ENCODE data around the gene CAP2.

CAP2 gene

GRCh38 chr6:17458966-17459365 is 65.6 kb downstream of the CAP2 start:
- Histone ChIP-seq H3K4me3 (ENCODE audit: low read depth in 1 of 2, low read length in 1 of 2) (no peak overlapping the region), H3K4me1 (ENCODE audit: control insufficient read depth in 1 of 2, insufficient read depth in 1 of 2, low read depth in 1 of 2, low read length in 1 of 2) (no peaks in the 10 kb centered on the region), H3K36me3 (no peaks in the 10 kb centered on the region), H3K27ac (no peak overlapping the region), H3K9me3 (no peaks in the 10 kb centered on the region), H3K27me3 (peaks cover 21% of the 10 kb centered on the region)
- TF ChIP-seq, protein P1, sequence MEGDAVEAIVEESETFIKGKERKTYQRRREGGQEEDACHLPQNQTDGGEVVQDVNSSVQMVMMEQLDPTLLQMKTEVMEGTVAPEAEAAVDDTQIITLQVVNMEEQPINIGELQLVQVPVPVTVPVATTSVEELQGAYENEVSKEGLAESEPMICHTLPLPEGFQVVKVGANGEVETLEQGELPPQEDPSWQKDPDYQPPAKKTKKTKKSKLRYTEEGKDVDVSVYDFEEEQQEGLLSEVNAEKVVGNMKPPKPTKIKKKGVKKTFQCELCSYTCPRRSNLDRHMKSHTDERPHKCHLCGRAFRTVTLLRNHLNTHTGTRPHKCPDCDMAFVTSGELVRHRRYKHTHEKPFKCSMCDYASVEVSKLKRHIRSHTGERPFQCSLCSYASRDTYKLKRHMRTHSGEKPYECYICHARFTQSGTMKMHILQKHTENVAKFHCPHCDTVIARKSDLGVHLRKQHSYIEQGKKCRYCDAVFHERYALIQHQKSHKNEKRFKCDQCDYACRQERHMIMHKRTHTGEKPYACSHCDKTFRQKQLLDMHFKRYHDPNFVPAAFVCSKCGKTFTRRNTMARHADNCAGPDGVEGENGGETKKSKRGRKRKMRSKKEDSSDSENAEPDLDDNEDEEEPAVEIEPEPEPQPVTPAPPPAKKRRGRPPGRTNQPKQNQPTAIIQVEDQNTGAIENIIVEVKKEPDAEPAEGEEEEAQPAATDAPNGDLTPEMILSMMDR (IDR thresholded peaks at IDR 0.05) = no peak

DNA sequence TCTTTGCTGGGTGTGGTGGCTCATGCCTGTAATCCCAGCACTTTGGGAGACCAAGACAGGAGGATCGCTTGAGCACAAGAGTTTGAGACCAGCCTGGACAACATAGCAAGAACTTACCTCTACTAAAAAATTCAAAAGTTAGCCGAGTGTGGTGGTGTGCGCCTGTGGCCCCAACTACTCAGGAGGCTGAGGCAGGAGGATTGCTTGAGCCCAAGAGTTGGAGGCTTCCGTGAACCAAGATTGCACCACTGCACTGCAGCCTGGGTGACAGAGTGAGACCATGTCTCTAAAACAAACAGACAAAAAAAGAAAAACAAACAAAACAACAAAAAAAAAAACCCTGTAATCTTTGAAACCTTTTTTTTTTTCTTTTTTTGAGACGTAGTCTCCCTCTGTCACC is 67.5 kb downstream of the CAP2 start:
- TF ChIP-seq, protein P1 (IDR thresholded peaks at IDR 0.05) = no peak
- Histone ChIP-seq H3K36me3 (no peaks in the 10 kb centered on the region), H3K9me3 (no peaks in the 10 kb centered on the region), H3K27me3 (peaks cover 21% of the 10 kb centered on the region), H3K4me3 (ENCODE audit: low read depth in 1 of 2, low read length in 1 of 2) (no peak overlapping the region), H3K4me1 (ENCODE audit: control insufficient read depth in 1 of 2, insufficient read depth in 1 of 2, low read depth in 1 of 2, low read length in 1 of 2) (peaks cover 8 to 9% of the 10 kb centered on the region in 2 experiments), H3K27ac (no peak overlapping the region)

GRCh38 chr6:17466147-17466546 is 72.8 kb downstream of the CAP2 start:
- H3K4me1 ChIP-seq (ENCODE audit: control insufficient read depth in 1 of 2, insufficient read depth in 1 of 2, low read depth in 1 of 2, low read length in 1 of 2) = peaks cover 43 to 46% of the 10 kb centered on the region in 2 experiments
- no peak overlapping the region for H3K27ac ChIP-seq
- no peaks in the 10 kb centered on the region for H3K27me3 ChIP-seq
- H3K36me3 ChIP-seq = no peaks in the 10 kb centered on the region
- H3K4me3 ChIP-seq (ENCODE audit: low read depth in 1 of 2, low read length in 1 of 2) = no peak overlapping the region
- no peaks in the 10 kb centered on the region for H3K9me3 ChIP-seq
- TF ChIP-seq, protein P1 (IDR thresholded peaks at IDR 0.05) = no peak

DNA sequence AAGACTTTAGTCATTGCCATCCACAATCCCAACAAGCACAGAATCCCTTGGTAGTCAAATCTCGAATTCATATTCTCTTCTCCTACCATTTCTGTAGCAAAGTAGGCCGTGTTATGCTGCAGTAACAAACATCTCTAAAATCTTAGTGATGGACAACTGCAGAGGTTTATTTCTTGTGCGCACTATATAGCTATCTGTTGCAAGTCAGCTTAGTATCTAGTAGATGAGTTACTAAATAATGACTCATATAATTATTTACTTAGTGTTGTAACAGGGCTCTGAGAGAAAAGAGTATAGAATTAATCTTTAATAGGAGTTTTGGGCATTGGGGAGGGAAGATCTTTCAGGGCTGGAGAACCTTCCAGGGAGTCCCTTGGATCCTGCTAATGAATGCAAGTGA is 73.3 kb downstream of the CAP2 start:
- no peaks in the 10 kb centered on the region for H3K27me3 ChIP-seq
- no peak overlapping the region for H3K27ac ChIP-seq
- peaks cover 49 to 51% of the 10 kb centered on the region in 2 experiments for H3K4me1 ChIP-seq (ENCODE audit: control insufficient read depth in 1 of 2, insufficient read depth in 1 of 2, low read depth in 1 of 2, low read length in 1 of 2)
- no peak overlapping the region for H3K4me3 ChIP-seq (ENCODE audit: low read depth in 1 of 2, low read length in 1 of 2)
- TF ChIP-seq, protein P1 (IDR thresholded peaks at IDR 0.05) = no peak
- no peaks in the 10 kb centered on the region for H3K36me3 ChIP-seq
- H3K9me3 ChIP-seq = no peaks in the 10 kb centered on the region

DNA sequence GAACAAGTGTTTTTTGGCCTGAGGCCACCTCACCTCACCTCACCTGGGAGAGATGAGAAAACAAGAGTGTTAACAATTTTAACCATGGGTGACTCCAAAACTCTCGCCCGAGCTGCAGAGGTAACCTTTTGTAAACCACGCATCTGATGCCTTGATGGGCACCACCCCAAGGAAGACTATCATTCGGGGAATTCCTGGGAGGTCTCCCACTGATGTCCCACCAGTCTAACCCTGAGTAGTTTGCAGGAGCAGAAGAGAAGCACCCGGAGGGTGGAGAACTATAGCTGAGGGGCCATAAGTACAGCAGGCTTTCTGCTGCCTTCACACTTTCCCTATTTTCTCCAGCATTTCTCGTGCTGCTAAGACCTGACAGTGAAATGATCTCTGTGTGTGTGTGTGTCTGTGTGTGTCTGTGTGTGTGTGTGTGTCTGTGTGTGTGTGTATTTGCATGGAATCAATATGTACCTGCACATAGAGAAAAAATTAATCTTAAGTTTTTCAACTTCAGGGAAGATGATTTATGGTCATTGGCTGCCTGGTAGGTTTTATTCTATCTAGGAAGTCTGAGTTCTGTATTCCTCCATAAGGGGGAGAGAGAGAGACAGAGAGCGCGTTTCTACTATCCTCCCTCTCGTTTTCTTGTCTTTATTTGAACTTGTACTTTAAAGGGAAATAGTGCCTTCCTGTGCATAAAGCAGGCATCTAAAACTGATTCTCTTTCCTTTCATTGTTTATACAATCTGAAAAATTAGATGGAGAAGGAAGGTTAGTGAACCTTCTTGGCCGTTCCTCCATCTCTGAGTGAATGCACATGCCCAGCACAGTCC is 75.8 kb downstream of the CAP2 start:
- H3K9me3 ChIP-seq = no peaks in the 10 kb centered on the region
- peak overlapping the region; percentile 45 for H3K27ac ChIP-seq
- no peaks in the 10 kb centered on the region for H3K27me3 ChIP-seq
- H3K4me3 ChIP-seq (ENCODE audit: low read depth in 1 of 2, low read length in 1 of 2) = no peak overlapping the region
- H3K36me3 ChIP-seq = no peaks in the 10 kb centered on the region
- TF ChIP-seq, protein P1 (IDR thresholded peaks at IDR 0.05) = no peak
- H3K4me1 ChIP-seq (ENCODE audit: control insufficient read depth in 1 of 2, insufficient read depth in 1 of 2, low read depth in 1 of 2, low read length in 1 of 2) = peaks cover 60 to 69% of the 10 kb centered on the region in 2 experiments

Measured in neutrophil (primary cell).